HCT116 (cell line): ENCODE data around the gene TDRD7. TPM values are rescaled to one million over a fixed set of nuclear protein-coding genes. Genes with fewer than 3 reads are reported as not detected.

Source experiments
- ATAC-seq: fragments of 200-7000 bp; cut with Tn5 transposase; 2 replicates; pipeline ENCODE4 v1.9.1; 2020; ENCODE audit warnings: mild to moderate bottlenecking, moderate library complexity
- Bru-seq: library from RNA; stranded (reverse); fragments of 400-500 nt; gene quantifications from one replicate; lab custom pipeline; 2021; lab: Mats Ljungman, UMichigan
- BruChase-seq, 2 experiments: library from RNA; stranded (reverse); fragments of 400-500 nt; gene quantifications; one replicate each; lab custom pipeline; 2021; lab: Mats Ljungman, UMichigan
- BruUV-seq: library from RNA; stranded (reverse); fragments of 400-500 nt; replicated peaks from 2 replicates; lab custom pipeline; 2021; lab: Mats Ljungman, UMichigan
- CTCF ChIA-PET: fragments of 300-600 bp; sonication (Branson Sonifier 250); formaldehyde crosslinking; loops from one replicate; lab custom pipeline; 2021; ENCODE audit warnings: antibody characterized with exemption; lab: Charles Lee
- POLR2A ChIA-PET: fragments of 300-600, 350-600 bp; sonication (Branson Sonifier 250); formaldehyde crosslinking; loops from one replicate; lab custom pipeline; 2021; ENCODE audit warnings: antibody characterized with exemption; lab: Charles Lee
- RAD21 ChIA-PET, 2 experiments: fragments of 300-600 bp; sonication (Branson Sonifier 250); formaldehyde crosslinking; loops; one replicate each; lab custom pipeline; 2023; ENCODE audit warnings: low total read pairs in 2 of 2; ENCODE audit not compliant: uncharacterized antibody in 2 of 2, unreplicated experiment in 2 of 2, low non-redundant PET in 1 of 2; lab: Charles Lee
- DNase-seq: peaks from one replicate; pipeline ENCODE4 v3.0.0-alpha.2; 2010; ENCODE audit warnings: low read depth, low spot score
- H2AFZ ChIP-seq: fragments of 200-600 bp; shearing (Covaris generic), sonication (generic); 2 replicates; pipeline ENCODE4 v1.6.1; 2017; ENCODE audit warnings: low read depth, mixed run types, mixed read lengths, antibody characterized with exemption, low read length; ENCODE audit not compliant: poor library complexity, severe bottlenecking
- H3K27ac ChIP-seq: 2 replicates; pipeline ENCODE4 v1.5.1; 2012; ENCODE audit warnings: low read depth, low read length
- H3K27me3 ChIP-seq: fragments of 200-600 bp; sonication (generic); 2 replicates; pipeline ENCODE4 v1.6.1; 2016; ENCODE audit warnings: mixed run types, low read length, mixed read lengths; ENCODE audit not compliant: insufficient read depth
- H3K36me3 ChIP-seq, 2 experiments: fragments of 200-500 bp in 1 of 2; fragments of 200-600 bp in 1 of 2; sonication (Bioruptor generic) in 1 of 2; sonication (generic) in 1 of 2; 2 replicates each; pipeline versions ENCODE4 v1.5.1 to v1.6.1; 2014 to 2016; ENCODE audit warnings: low read length in 2 of 2, inconsistent platforms in 1 of 2, mixed read lengths in 1 of 2, mixed run types in 1 of 2; ENCODE audit not compliant: insufficient read depth in 2 of 2, control insufficient read depth in 1 of 2
- H3K4me1 ChIP-seq, 2 experiments: fragments of 200-600 bp in 1 of 2; sonication (generic) in 1 of 2; 2 replicates each; pipeline versions ENCODE4 v1.5.1 to v1.6.1; 2012 to 2017; ENCODE audit warnings: low read length in 2 of 2, inconsistent platforms in 1 of 2, mild to moderate bottlenecking in 1 of 2, mixed read lengths in 1 of 2, mixed run types in 1 of 2, moderate library complexity in 1 of 2; ENCODE audit not compliant: insufficient read depth in 2 of 2, control insufficient read depth in 1 of 2
- H3K4me2 ChIP-seq: fragments of 200-600 bp; sonication (generic); 2 replicates; pipeline ENCODE4 v1.6.1; 2017; ENCODE audit warnings: mixed run types, low read length, mixed read lengths
- H3K4me3 ChIP-seq, 2 experiments: fragments of 200-600 bp in 1 of 2; sonication (generic) in 1 of 2; replicated peaks in 1 of 2; 2 replicates each; pipeline ENCODE4 v1.5.1; 2011 to 2016; ENCODE audit warnings: low read length in 2 of 2, control low read depth in 1 of 2, low read depth in 1 of 2, mild to moderate bottlenecking in 1 of 2, mixed read lengths in 1 of 2, mixed run types in 1 of 2
- H3K79me2 ChIP-seq: fragments of 200-600 bp; sonication (generic); 2 replicates; pipeline ENCODE4 v1.6.1; 2017; ENCODE audit warnings: mild to moderate bottlenecking, mixed run types, low read length, moderate library complexity, mixed read lengths; ENCODE audit not compliant: insufficient read depth
- H3K9ac ChIP-seq: fragments of 200-600 bp; sonication (generic); 2 replicates; pipeline ENCODE4 v1.6.1; 2016; ENCODE audit warnings: low read length, mixed read lengths
- H3K9me2 ChIP-seq: fragments of 200-600 bp; sonication (generic), shearing (Covaris generic); 2 replicates; pipeline ENCODE4 v1.6.1; 2017; ENCODE audit warnings: mixed run types, mild to moderate bottlenecking, moderate library complexity; ENCODE audit not compliant: insufficient read depth
- H3K9me3 ChIP-seq, 2 experiments: fragments of 200-500 bp in 1 of 2; fragments of 200-600 bp in 1 of 2; sonication (Bioruptor generic) in 1 of 2; sonication (generic) in 1 of 2; 2 replicates each; pipeline ENCODE4 v1.6.1; 2014 to 2017; ENCODE audit warnings: low read length in 2 of 2, mixed read lengths in 2 of 2, inconsistent platforms in 1 of 2, low read depth in 1 of 2, mild to moderate bottlenecking in 1 of 2, mixed run types in 1 of 2, moderate library complexity in 1 of 2; ENCODE audit not compliant: control insufficient read depth in 1 of 2, insufficient read depth in 1 of 2
- H4K20me1 ChIP-seq: fragments of 200-600 bp; sonication (generic), shearing (Covaris generic); 2 replicates; pipeline ENCODE4 v1.6.1; 2017; ENCODE audit warnings: mixed run types, mild to moderate bottlenecking, moderate library complexity; ENCODE audit not compliant: insufficient read depth
- ATF3 ChIP-seq: IDR thresholded peaks from 2 replicates; pipeline ENCODE4 v1.6.1; 2012
- CBX3 ChIP-seq: IDR thresholded peaks from 2 replicates; pipeline ENCODE4 v1.6.1; 2012; ENCODE audit warnings: low read depth
- EGR1 ChIP-seq: IDR thresholded peaks from 2 replicates; pipeline ENCODE4 v1.6.1; 2012; ENCODE audit warnings: low read depth
- EZH2phosphoT487 ChIP-seq: fragments of 200-600 bp; IDR thresholded peaks from 2 replicates; pipeline ENCODE4 v1.6.1; 2018; ENCODE audit warnings: antibody characterized with exemption, borderline replicate concordance
- POLR2AphosphoS5 ChIP-seq: IDR thresholded peaks from 2 replicates; pipeline ENCODE4 v1.6.1; 2011; ENCODE audit warnings: mild to moderate bottlenecking, low read depth, low read length, moderate library complexity
- RAD21 ChIP-seq: IDR thresholded peaks from 2 replicates; pipeline ENCODE4 v1.6.1; 2012; ENCODE audit warnings: low read depth, mild to moderate bottlenecking
- REST ChIP-seq: IDR thresholded peaks from 2 replicates; pipeline ENCODE4 v1.6.1; 2012; ENCODE audit warnings: low read depth
- TCF7L2 ChIP-seq: IDR thresholded peaks from 2 replicates; pipeline ENCODE4 v1.7.0; 2011; ENCODE audit warnings: borderline replicate concordance, inconsistent platforms; ENCODE audit not compliant: insufficient read depth, insufficient read length; ENCODE audit errors: extremely low read depth
- YY1 ChIP-seq: IDR thresholded peaks from 2 replicates; pipeline ENCODE4 v1.6.1; 2011; ENCODE audit warnings: low read length, low read depth, moderate library complexity, mild to moderate bottlenecking; ENCODE audit not compliant: insufficient replicate concordance; ENCODE audit errors: extremely low read depth
- ZFX ChIP-seq: fragments of 450-650 bp; IDR thresholded peaks from 2 replicates; pipeline ENCODE4 v1.6.1; 2017
- intact Hi-C: fragments of 100-400 bp; cut with micrococcal nuclease; formaldehyde crosslinking; loops from 2 replicates; pipeline ENCODE4 v1.10.0; 2022
- long read RNA-seq: library from polyadenylated mRNA; unstranded; transcript quantifications from one replicate; pipeline ENCODE4 v2.0.0, GENCODE V29; 2021; ENCODE audit not compliant: unreplicated experiment
- polyA plus RNA-seq: library from polyadenylated mRNA; unstranded; fragments of >200 nt; gene quantifications from 2 replicates; pipeline ENCODE4 v1.2.1, GENCODE V29; 2012; ENCODE audit warnings: missing spikeins
- total RNA-seq: library from RNA; stranded (reverse); gene quantifications from one replicate; pipeline ENCODE4 v1.2.1, GENCODE V29; 2021; ENCODE audit not compliant: unreplicated experiment
- TF ChIP-seq, protein P1 (sequence below): IDR thresholded peaks from 2 replicates; pipeline ENCODE4 v1.6.1; 2012
- TF ChIP-seq, protein P2 (sequence below), 3 experiments: fragments of 200-600 bp in 1 of 3; sonication (generic) in 1 of 3; IDR thresholded peaks in 2 of 3; conservative IDR thresholded peaks in 1 of 3; 2 replicates each; pipeline ENCODE4 v1.5.1; 2012 to 2017; ENCODE audit warnings: low read depth in 2 of 3, low read length in 2 of 3, antibody characterized with exemption in 1 of 3, borderline replicate concordance in 1 of 3, control low read depth in 1 of 3, mild to moderate bottlenecking in 1 of 3, mixed read lengths in 1 of 3, mixed run types in 1 of 3, moderate library complexity in 1 of 3; ENCODE audit not compliant: insufficient read depth in 1 of 3

Gene TDRD7, protein sequence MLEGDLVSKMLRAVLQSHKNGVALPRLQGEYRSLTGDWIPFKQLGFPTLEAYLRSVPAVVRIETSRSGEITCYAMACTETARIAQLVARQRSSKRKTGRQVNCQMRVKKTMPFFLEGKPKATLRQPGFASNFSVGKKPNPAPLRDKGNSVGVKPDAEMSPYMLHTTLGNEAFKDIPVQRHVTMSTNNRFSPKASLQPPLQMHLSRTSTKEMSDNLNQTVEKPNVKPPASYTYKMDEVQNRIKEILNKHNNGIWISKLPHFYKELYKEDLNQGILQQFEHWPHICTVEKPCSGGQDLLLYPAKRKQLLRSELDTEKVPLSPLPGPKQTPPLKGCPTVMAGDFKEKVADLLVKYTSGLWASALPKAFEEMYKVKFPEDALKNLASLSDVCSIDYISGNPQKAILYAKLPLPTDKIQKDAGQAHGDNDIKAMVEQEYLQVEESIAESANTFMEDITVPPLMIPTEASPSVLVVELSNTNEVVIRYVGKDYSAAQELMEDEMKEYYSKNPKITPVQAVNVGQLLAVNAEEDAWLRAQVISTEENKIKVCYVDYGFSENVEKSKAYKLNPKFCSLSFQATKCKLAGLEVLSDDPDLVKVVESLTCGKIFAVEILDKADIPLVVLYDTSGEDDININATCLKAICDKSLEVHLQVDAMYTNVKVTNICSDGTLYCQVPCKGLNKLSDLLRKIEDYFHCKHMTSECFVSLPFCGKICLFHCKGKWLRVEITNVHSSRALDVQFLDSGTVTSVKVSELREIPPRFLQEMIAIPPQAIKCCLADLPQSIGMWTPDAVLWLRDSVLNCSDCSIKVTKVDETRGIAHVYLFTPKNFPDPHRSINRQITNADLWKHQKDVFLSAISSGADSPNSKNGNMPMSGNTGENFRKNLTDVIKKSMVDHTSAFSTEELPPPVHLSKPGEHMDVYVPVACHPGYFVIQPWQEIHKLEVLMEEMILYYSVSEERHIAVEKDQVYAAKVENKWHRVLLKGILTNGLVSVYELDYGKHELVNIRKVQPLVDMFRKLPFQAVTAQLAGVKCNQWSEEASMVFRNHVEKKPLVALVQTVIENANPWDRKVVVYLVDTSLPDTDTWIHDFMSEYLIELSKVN
- total RNA-seq (8.0 TPM), Bru-seq, nascent RNA (percentile 56 among the genes with signal in this experiment), BruChase-seq, experiment 1, labeled RNA remaining after a 6-hour chase (percentile 44 among the genes with signal in this experiment), BruChase-seq, experiment 2, labeled RNA remaining after a 2-hour chase (percentile 48 among the genes with signal in this experiment)
- 4.7 and 5.6 TPM in 2 replicates for polyA plus RNA-seq
- long read RNA-seq, transcript TDRD7-201 (17 exons, 3,834 nt) = major isoform, 20 of 29 reads
- long read RNA-seq, partial matches to known transcripts = 7 of 29 reads
- long read RNA-seq, other reads (novel, unspliced or antisense) = 2 of 29 reads

- BruUV-seq = no TSS peak
- CTCF ChIA-PET = interaction anchor here (0.7 to 1.3 kb wide), 3 partner anchors 11 to 558 kb away, joined by 3 to 10 read pairs (median 4); partner anchors contain the start of gene ZNF782
- TF ChIP-seq ZFX (peak; percentile 66), CBX3 (peak; percentile 75), POLR2AphosphoS5 (peak; percentile 36; the same call in 1 of the 2 replicates), REST (no peak), TCF7L2 (peak; percentile 56), YY1 (peak; percentile 78), RAD21 (peak; percentile 71), EZH2phosphoT487 (no peak), EGR1 (peak; percentile 72), ATF3 (no peak)
- TF ChIP-seq, protein P1, sequence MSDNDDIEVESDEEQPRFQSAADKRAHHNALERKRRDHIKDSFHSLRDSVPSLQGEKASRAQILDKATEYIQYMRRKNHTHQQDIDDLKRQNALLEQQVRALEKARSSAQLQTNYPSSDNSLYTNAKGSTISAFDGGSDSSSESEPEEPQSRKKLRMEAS = peak; percentile 18; the same call in 1 of the 2 replicates
- TF ChIP-seq, protein P2, sequence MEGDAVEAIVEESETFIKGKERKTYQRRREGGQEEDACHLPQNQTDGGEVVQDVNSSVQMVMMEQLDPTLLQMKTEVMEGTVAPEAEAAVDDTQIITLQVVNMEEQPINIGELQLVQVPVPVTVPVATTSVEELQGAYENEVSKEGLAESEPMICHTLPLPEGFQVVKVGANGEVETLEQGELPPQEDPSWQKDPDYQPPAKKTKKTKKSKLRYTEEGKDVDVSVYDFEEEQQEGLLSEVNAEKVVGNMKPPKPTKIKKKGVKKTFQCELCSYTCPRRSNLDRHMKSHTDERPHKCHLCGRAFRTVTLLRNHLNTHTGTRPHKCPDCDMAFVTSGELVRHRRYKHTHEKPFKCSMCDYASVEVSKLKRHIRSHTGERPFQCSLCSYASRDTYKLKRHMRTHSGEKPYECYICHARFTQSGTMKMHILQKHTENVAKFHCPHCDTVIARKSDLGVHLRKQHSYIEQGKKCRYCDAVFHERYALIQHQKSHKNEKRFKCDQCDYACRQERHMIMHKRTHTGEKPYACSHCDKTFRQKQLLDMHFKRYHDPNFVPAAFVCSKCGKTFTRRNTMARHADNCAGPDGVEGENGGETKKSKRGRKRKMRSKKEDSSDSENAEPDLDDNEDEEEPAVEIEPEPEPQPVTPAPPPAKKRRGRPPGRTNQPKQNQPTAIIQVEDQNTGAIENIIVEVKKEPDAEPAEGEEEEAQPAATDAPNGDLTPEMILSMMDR (IDR thresholded peaks at IDR 0.05 in 2 of 3, conservative IDR thresholded peaks at IDR 0.05 in 1 of 3; ENCODE audit: borderline replicate concordance in 1 of 3, insufficient read depth in 1 of 3, low read depth in 2 of 3, low read length in 2 of 3) = peak; percentile 84 to 99 (median 98)
Measured at GRCh38 chr9:97411789-97412625, at the start of gene TDRD7. TDRD7 (plus strand) TSS chr9:97412096; CDS start chr9:97428466, 16,370 bp downstream.

More at GRCh38 chr9:97411789-97412625, at the start of gene TDRD7:
- POLR2A ChIA-PET = no interaction called here
- intact Hi-C loops = loop anchor here (1.0 to 5.0 kb wide), 3 partner anchors 187 to 555 kb away; no protein-coding TSS in a partner anchor
- H3K9me2 ChIP-seq = no peaks in the 10 kb centered on the region
- peak within 1 kb of the TSS; percentile 99 for H2AFZ ChIP-seq
- H3K4me2 ChIP-seq = peak within 1 kb of the TSS; percentile 86
- RAD21 ChIA-PET = no interaction called here
- no peaks in the 10 kb centered on the region for H4K20me1 ChIP-seq
- peak; percentile 61 for DNase-seq
- H3K9ac ChIP-seq = peak within 1 kb of the TSS; percentile 58
- ATAC-seq = peak; percentile 90
- H3K4me3 ChIP-seq = peak within 1 kb of the TSS; percentile 63 to 69
- H3K9me3 ChIP-seq = no peaks in the 10 kb centered on the region
- no peaks in the 10 kb centered on the region for H3K36me3 ChIP-seq
- H3K27me3 ChIP-seq = no peaks in the 10 kb centered on the region
- H3K79me2 ChIP-seq = no peaks in the 10 kb centered on the region
- peak within 1 kb of the TSS; percentile 47; the same call in 1 of the 2 replicates for H3K27ac ChIP-seq
- peaks cover 0 to 12% of the 10 kb centered on the region in 2 experiments; a peak in 2 of 4 replicates for H3K4me1 ChIP-seq
